HG03095 (cell line): ENCODE results near the gene FOXN4.
"Not testable (repeated sequence)": the region's sequence is repeated elsewhere in the genome, so short reads cannot be mapped to it uniquely, and the experiment has no call there.

Experiments
- ATAC-seq: cut with Tn5 transposase; IDR thresholded peaks from one replicate; pipeline ENCODE4 v1.9.1; 2021; ENCODE audit warnings: moderate library complexity; ENCODE audit not compliant: unreplicated experiment

FOXN4 gene

GRCh38 chr12:109308534-109309380, at the start of gene FOXN4:
Gene FOXN4 (minus strand): TSS chr12:109309284. CDS start chr12:109308321, 963 bp downstream.
- ATAC-seq = no peak

- ATAC-seq = peak; percentile 90
Measured at GRCh38 chr12:109358154-109358869, 49.2 kb upstream of the FOXN4 start.

GRCh38 chr12:109357032-109357431, 47.9 kb upstream of the FOXN4 start:
- ATAC-seq = no peak

GRCh38 chr12:109356577-109356976, 47.5 kb upstream of the FOXN4 start:
- ATAC-seq = no peak

GRCh38 chr12:109352184-109352583, 43.1 kb upstream of the FOXN4 start:
- no peak for ATAC-seq

GRCh38 chr12:109347589-109347988, 38.5 kb upstream of the FOXN4 start, which contains the start of gene MYO1H:
Gene MYO1H (plus strand): TSS chr12:109347900. CDS start chr12:109347961, 61 bp downstream.
- ATAC-seq = no peak

GRCh38 chr12:109346920-109347319, 37.8 kb upstream of the FOXN4 start:
- no peak for ATAC-seq

- ATAC-seq = no peak
Measured at GRCh38 chr12:109345428-109345827, 36.3 kb upstream of the FOXN4 start.

GRCh38 chr12:109343677-109344076, 34.6 kb upstream of the FOXN4 start:
- no peak for ATAC-seq

GRCh38 chr12:109336593-109336992, 27.5 kb upstream of the FOXN4 start:
- ATAC-seq = no peak

- no peak for ATAC-seq
Measured at GRCh38 chr12:109334887-109335286, 25.8 kb upstream of the FOXN4 start.

- no peak for ATAC-seq
Measured at GRCh38 chr12:109331301-109331952, 22.3 kb upstream of the FOXN4 start.

GRCh38 chr12:109330282-109331230, 21.5 kb upstream of the FOXN4 start:
- no peak for ATAC-seq

GRCh38 chr12:109329686-109330085, 20.6 kb upstream of the FOXN4 start:
- ATAC-seq = no peak

- ATAC-seq = no peak
Measured at GRCh38 chr12:109329003-109329402, 19.9 kb upstream of the FOXN4 start.

GRCh38 chr12:109321294-109321693, 12.2 kb upstream of the FOXN4 start:
- ATAC-seq = not testable (repeated sequence)

GRCh38 chr12:109310247-109311125, 1.4 kb upstream of the FOXN4 start:
- ATAC-seq = no peak

- no peak for ATAC-seq
Measured at GRCh38 chr12:109309381-109310246, 530 bp upstream of the FOXN4 start.
